Choroid plexus epithelial cell (primary cell): ENCODE results near the gene MTF2.

Source experiments
- DNase-seq: peaks from one replicate; pipeline ENCODE4 v3.0.0-alpha.2; 2010; ENCODE audit warnings: low read depth
- H3K4me3 ChIP-seq: 2 replicates; pipeline ENCODE4 v1.5.1; 2011; ENCODE audit warnings: low read depth, mild to moderate bottlenecking, control low read depth, low read length, moderate library complexity
- TF ChIP-seq, protein P1 (sequence below): conservative IDR thresholded peaks from 2 replicates; pipeline ENCODE4 v1.5.1; 2011; ENCODE audit warnings: low read depth, mild to moderate bottlenecking, control low read depth, inconsistent platforms, low read length, moderate library complexity

Gene MTF2

GRCh38 chr1:93061895-93062792, 16.9 kb upstream of the MTF2 start:
- DNase-seq: peak; percentile 73
- H3K4me3 ChIP-seq: no peak overlapping the region
- TF ChIP-seq, protein P1, sequence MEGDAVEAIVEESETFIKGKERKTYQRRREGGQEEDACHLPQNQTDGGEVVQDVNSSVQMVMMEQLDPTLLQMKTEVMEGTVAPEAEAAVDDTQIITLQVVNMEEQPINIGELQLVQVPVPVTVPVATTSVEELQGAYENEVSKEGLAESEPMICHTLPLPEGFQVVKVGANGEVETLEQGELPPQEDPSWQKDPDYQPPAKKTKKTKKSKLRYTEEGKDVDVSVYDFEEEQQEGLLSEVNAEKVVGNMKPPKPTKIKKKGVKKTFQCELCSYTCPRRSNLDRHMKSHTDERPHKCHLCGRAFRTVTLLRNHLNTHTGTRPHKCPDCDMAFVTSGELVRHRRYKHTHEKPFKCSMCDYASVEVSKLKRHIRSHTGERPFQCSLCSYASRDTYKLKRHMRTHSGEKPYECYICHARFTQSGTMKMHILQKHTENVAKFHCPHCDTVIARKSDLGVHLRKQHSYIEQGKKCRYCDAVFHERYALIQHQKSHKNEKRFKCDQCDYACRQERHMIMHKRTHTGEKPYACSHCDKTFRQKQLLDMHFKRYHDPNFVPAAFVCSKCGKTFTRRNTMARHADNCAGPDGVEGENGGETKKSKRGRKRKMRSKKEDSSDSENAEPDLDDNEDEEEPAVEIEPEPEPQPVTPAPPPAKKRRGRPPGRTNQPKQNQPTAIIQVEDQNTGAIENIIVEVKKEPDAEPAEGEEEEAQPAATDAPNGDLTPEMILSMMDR: peak; percentile 76

DNA sequence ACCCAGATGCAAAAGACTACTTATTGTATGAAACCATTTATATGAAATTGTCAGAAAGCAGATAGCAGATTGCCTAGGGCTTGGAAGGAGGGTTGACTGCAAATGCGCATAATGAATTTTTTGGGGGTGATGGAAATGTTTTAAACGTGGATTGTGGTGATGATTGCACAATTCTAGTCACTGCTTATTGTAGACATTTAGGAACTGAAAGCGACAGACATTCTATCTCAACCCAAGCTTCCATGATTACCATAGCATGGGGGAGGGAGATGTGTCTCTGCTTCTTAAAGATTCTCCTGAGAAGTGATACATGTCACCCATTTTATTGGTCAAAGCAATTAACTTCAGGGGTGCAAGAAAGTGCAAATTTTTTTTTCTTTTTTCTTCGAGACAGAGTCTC, 2.8 kb upstream of the MTF2 start:
- TF ChIP-seq, protein P1: no peak
- DNase-seq: no peak
- H3K4me3 ChIP-seq: no peak overlapping the region

GRCh38 chr1:93078203-93078602, 880 bp upstream of the MTF2 start:
- no peak for DNase-seq
- TF ChIP-seq, protein P1: no peak
- peak overlapping the region; percentile 90 for H3K4me3 ChIP-seq

DNA sequence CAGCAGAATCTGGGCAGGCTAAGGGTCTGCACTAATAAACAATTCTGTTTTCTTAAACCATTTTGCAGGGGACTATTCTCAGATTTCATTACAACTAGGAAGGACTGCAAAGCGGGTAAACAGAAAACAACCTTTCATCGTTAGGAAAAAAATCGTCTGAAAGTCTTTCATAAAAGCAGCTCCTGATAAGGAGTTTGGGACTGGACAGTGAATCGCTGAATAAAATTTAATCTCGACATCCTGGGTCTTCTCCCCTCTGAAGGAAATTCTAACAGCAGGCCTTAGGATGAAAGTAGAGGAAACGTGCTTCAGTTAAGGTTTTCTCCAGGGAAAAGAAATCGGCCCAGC, 471 bp upstream of the MTF2 start:
- no peak for DNase-seq
- TF ChIP-seq, protein P1: no peak
- peak overlapping the region; percentile 90 for H3K4me3 ChIP-seq

DNA sequence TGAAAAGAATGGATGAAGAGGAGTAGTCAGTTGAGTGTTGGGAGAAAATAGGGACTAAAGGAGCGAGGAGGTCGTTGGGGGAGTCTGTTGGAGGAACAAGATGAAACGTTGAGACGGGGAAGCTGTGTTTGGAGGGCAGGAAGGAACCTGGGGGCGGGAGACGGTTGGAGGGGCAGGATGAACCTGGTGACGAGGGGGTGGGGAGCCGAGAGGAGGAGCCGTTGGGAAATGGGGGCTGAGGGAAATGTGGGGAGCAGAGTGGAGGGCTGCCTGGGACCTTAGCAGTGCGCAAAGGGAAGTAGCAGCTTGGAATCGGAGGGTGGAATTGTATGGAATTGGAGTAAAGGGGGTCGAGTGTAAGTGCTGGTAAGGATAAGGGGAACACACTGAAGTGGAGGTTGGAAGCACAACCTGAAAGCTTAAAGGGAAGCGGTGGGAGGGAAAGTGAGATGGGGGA, 630 bp downstream of the MTF2 start:
- no peak for DNase-seq
- peak overlapping the region; percentile 90 for H3K4me3 ChIP-seq
- TF ChIP-seq, protein P1: no peak

DNA sequence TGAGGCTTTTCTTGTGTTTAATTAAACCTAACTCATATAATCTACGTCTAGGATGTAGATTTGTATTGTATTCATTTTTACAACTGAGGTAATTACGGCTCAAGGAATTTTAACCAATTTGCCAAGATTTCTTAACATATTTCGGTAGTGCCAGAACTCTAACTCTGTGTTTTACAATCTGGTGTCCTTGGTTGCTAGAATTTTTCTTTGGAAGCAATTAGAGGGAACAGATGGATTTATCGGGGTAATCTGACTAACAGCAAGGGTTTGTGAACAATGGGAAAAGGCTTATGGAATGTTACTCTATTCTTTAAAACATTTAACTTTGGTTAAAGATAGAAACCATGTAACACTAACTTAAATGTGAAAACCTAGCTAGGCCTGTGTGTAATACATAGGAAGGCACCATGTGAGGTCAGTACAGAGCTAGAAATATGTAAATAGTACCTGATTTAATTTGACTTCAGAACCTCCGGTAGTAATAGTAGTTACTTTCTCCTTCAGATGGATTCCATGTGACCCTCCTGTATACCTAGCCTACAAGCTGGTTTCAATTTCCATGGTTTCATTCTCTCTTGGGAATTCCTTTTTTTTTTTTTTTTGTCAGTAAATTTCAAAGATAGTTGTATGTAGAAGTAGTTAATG, 1.2 kb downstream of the MTF2 start:
- DNase-seq: peak; percentile 92
- TF ChIP-seq, protein P1: peak; percentile 60

More for the DNA sequence above, 1.2 kb downstream of the MTF2 start:
- peak overlapping the region; percentile 90 for H3K4me3 ChIP-seq
